ENCODE measurements around the gene CRYBA1.
"Not testable (repeated sequence)": the region's sequence is repeated elsewhere in the genome, so short reads cannot be mapped to it uniquely, and the experiment has no call there.

Gene CRYBA1

DNA sequence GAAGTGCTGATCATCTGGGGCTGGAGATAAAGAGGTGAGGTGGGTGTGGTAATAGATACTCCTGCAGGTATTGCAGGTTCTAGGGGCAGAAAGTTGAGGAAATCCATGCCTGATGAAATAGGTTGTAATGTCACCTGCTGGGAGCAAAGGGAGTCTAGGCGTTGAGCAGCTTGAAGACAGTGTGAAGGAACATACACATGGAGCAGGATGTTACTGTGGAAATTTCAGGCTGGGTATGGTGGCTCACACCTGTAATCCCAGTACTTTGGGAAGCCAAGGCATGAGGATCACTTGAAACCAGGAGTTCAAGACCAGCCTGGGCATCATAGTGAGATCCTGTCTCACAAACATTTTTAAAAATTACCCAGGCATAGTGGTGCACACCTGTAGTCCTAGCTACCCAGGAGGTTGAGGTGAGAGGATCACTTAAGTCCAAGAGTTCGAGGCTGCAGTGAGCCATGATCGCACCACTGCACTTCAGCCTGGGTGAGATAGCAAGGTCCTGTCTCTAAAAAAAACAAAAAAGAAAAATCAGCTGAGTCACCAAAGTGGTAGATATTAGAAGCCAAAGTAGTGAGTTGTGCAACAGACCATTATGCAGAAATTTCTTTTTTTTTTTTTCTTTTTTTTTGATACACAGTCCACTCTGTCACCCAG lies 9.1 kb upstream of the CRYBA1 start:
- no peak for DNase-seq (ENCODE audit: low read depth in 2 of 2)

DNA sequence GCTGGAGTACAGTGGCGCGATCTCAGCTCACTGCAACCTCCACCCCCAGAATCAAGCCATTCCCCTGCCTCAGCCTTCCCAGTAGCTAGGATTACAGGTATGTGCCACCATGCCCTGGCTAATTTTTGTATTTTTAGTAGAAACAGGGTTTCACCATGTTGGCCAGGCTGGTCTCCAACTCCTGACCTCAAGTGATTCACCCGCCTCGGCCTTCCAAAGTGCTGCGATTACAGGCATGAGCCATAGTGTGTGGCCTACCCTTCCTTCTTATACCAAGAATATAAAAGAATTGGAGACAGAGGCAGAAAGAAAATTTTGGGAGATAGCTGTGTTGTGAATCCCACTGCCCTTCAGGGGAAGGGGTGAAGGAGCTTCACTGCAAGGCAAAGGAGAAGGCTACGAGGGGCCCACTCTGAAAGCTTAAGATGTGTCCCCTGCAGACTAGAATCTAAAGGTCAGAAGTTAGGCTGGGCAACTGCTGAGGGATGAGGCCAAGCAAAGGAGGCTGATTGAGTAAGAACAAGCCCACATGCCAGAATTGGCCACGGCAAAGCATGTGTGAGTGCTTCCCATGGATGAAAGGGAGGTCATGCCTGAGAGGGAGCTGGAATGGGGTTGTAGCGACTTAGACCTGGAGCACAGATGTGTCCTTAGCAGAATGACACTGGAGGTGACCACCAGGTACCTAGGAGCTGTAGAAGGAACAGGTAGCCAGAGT lies 8.4 kb upstream of the CRYBA1 start:
- DNase-seq (ENCODE audit: low read depth in 2 of 2): no peak

DNA sequence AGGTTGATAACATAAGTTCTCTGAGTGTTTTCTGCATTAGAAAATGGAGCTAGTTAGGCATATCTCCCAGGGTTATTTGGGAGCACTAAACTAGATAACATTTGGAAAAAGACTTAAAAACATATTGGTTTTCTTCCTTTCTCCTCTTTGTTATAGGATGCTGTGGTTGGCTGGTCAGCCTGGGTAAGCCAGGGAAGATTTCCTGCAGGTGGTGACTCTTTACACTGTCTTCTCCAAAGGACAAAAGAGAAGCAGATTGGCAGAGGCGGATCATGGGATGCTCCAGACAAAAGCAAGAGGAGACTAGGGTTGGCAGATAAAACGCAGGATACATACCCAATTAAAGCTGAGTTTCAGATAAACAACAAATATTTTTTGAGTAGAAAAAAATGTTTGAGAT lies 6.2 kb upstream of the CRYBA1 start:
- no peak for DNase-seq (ENCODE audit: low read depth in 2 of 2)

DNA sequence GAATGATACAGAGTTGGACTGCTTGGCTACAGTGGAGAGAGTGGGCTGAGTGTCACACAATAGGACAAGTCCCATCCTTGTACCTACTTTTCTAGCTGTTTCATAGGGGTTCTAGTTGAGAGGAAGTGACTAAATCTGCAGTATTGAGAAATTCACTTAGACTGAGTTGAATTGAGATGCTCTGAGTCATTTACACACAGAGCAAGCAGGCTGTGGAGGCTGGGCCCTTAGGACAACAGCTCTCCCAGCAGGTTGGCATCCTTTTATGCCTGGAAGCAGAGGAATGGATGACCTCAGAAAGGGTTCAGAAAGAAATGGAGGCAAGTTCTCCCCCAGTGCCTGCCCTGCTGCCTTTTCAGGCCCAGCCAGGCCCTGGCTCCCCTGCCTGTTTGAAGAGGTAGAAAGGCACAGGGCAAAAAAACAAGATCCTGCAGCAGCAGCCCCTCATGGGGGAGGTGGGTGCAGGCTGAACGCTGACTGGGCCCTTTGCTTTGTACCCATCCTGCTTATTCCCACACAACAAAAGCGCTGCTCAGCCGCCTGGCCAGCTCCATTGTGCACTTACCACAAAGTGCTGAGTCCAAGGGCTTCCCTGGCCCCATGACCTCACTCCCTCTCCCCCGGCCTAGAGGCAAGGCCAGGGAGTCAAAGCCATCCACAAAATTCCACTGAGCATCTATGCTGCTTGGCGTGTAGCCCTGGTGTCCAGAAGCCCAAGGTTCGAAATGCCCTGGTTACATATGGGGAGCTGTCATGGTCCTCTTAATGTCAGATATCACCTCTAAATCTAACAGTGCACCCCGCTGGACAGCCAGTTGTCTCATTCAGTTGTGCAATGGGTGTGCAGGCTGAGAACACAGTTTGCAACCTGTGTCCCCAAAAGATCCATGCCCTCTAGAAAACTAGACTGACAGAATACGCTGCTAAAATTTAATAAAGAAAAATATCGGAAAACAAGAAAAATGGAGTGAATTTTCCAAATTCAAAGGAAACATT lies 5.4 kb upstream of the CRYBA1 start:
- no peak for DNase-seq (ENCODE audit: low read depth in 2 of 2)

DNA sequence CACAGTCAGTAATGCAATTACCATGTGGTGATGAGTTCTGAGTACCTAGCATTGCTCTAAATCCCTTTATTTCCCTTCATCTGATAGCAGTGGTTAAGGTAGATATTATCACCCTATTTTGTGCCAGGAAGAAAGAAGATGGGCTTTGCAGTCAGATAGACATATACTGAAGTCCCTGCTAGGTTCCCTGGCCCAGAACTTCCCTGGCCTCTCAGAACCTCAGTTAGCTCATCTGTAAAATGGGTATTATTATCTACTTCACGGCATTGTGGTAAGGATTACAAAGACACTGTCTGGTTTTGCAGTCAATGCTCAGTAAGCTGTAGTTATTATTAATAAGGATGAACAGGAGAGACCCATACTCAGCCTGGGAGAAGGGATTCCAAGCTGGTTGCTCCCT lies 4.6 kb upstream of the CRYBA1 start:
- no peak for DNase-seq (ENCODE audit: low read depth in 2 of 2)

DNA sequence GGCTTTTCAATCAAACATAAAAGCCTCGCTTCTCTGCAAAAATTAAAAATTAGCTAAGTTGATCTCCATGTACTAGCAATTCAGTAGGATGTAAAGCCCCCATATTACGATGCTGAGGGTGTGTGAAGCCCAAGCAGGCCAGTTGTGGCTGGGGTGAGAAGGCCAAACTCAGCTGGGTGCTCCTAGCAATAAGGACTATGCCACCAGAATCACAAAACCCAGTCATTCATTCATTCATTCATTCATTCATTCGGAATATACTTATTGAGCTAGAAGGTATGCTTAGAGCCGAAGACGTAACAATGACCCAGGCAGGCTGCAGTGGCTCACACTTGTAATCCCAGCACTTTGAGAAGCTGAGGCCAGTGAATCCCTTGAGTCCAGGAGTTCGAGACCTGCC lies 3.9 kb upstream of the CRYBA1 start:
- no peak for DNase-seq (ENCODE audit: low read depth in 2 of 2)

DNA sequence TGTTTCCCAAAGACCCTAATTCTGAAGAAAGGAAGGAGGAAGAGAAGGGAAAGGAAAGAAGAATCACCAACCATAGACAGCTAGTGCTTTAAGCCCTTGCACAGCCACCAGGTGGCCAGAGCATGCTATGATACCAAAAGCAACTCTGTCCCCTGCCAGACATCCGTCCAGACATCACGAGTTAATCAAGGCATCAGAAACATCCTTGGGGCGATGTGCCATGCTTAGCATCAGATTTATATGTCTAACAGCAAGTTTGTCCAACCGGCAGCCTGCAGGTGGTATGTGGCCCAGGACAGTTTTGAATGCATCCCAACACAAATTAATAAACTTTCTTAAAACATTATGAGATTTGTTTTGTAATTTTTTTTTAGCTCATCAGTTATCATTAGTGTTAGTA lies 2.9 kb upstream of the CRYBA1 start:
- DNase-seq (ENCODE audit: low read depth in 2 of 2): no peak

DNA sequence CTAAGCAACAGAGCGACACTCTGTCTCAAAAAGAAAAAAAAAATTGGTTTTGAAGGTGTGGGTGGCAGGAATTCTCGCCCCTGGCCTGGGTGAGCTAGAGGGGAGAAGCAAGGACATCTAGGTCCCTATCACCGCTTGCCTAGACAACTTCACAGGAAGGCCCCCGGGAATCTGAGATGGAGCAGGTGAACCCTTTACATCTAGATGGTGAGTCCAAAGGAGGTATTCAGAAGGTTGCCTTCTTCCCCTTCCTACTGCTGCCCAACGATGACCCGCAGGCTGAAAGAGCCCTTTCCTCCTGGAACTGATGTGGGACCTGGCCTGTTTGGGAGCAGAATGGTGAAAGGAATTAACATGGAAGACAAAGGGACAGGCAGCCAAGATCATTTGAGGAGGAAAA lies 1.3 kb upstream of the CRYBA1 start:
- DNase-seq (ENCODE audit: low read depth in 2 of 2): no peak

DNA sequence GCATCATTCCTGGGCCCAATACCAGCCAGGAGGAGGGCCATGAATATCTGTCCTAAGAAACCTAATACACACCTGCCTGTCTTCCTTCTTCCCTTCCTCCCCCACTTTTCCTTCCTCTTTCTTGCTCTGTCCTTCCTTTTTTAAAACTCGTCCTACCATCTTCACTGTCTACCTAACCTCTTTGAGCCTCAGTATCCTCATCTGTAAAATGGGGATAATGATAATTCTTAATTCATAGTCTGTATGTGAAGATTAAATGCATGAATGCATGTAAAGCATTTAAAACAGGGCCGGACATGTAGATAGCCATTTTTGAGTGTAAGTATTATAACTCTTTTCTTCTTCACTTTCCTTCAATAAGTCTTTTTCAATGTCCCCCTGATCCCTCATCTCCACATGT lies 560 bp downstream of the CRYBA1 start:
- no peak for DNase-seq (ENCODE audit: low read depth in 2 of 2)

DNA sequence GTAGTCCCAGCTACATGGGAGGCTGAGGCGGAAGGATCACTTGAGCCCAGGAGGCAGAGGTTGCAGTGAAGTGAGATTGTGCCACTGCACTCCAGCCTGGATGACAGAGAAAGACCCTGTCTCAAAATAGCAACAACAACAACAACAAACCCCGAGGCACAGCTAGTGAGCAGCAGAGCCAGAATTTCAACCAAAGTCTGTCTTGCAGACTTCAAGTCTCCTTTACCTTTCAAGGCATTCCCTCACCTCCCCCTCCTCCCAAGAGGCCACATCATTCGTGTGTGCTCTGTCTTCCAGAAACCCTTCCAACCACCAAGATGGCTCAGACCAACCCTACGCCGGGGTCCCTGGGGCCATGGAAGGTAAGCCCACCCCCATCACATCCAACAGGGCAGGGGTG lies 2.2 kb downstream of the CRYBA1 start:
- DNase-seq (ENCODE audit: low read depth in 2 of 2): no peak

DNA sequence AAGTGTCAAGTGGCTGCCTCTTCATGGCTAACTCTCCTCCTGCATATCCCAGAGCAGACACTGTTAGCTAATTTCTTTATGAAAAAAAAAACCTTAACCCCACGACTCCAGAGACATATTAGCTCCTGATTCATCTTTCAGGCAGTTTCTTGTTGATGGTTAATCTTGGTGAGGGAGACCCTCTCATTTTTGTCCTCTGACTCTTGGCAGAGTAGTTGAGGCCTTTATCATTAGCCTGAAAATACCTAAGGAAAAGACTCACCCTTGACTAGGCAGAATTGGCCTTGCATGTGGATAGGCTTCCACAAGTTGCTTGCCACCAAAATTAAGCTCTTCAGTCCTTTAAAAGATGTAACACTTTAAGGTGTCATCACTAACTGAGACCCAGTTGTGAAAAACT lies 4.0 kb downstream of the CRYBA1 start:
- no peak for DNase-seq (ENCODE audit: low read depth in 2 of 2)

DNA sequence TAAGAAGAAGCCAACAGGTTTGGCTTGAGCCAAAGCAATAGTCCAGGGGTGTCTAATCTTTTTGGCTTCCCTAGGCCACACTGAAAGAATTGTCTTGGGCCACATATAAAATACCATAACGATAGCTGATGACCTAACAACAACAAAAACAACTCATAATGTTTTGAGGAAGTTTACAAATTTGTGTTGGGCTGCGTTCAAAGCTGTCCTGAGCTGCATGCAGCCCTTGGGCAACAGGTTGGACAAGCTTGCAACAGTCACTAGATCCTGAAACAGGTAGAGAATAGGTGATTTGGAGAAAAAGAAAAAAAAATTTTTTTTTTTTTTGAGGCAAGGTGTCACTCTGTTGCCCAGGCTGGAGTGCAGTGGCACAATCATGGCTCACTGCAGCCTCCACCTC lies 4.5 kb downstream of the CRYBA1 start:
- no peak for DNase-seq (ENCODE audit: low read depth in 2 of 2)

DNA sequence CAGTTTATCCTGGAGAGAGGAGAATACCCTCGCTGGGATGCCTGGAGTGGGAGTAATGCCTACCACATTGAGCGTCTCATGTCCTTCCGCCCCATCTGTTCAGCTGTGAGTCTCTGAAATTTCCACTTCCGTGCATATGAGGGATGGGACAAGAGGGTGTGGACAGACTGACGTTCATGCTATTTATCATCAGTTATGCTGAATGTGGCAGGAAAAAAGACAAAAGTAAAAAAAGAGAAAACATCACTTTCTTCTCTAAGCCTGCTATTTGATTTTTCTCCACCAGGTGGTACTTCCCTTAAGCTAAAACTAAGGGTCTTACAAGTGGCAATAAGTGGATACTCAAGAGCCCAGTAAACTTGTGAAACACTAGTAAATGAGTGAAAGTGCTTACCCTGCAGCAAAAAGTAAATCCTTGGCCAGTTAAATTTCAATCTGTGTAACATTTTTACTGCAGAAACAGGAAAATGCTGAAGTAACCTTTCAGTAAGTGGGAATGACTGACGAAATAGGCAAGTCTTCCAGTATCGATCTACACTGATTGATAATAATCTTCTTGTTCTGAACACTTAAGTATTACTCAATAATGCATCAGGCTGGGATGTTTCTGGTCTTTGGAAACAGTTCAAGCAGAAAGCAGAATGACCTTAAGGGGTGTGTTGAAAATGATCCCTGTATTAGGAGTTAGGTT lies 5.6 kb downstream of the CRYBA1 start:
- no peak for DNase-seq (ENCODE audit: low read depth in 2 of 2)

DNA sequence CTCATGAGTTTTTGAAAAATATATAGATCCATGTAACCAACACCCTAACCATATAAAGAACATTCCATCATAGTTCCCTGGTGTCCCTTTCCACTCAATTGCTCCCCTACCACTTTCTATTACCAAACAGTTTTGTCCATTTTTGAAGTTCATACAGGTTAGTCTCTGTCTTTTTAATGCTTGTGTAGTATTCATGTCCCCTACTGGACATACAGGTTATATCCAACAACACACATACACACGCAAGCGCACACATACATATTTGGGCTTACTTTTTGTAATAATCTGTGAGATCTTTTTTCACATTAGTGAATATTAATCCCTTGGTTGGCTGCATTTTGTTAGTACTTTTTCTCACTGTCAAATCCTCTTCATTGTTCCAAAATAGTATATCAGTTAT lies 6.4 kb downstream of the CRYBA1 start:
- no peak for DNase-seq (ENCODE audit: low read depth in 2 of 2)

DNA sequence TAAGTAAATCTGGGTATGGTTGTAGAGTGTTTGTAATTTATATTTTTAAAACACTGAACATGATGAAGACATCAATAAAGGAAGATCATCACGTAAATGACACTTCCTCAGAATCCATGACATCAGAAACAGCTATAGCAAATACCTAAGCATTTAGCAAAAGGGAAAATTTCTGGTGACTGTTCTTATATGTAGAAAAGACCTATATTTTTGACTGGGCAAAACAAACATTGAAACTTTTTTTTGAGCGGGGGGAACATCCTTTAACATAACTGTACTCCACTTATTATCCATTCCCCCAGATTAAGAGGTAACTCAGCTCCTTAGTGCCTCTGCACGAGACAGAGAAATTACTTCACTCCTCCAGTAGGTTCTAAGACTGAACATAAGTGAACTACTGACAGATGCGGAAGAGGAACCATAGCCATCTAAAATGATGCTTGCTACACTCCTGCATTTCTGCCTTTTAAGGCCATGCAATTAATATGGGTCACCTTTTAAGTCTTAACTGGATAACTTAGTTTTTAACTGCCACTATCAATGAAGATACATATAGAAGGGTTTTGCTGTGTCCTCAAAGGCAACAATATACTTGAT lies 9.4 kb downstream of the CRYBA1 start:
- no peak for DNase-seq (ENCODE audit: low read depth in 2 of 2)

DNA sequence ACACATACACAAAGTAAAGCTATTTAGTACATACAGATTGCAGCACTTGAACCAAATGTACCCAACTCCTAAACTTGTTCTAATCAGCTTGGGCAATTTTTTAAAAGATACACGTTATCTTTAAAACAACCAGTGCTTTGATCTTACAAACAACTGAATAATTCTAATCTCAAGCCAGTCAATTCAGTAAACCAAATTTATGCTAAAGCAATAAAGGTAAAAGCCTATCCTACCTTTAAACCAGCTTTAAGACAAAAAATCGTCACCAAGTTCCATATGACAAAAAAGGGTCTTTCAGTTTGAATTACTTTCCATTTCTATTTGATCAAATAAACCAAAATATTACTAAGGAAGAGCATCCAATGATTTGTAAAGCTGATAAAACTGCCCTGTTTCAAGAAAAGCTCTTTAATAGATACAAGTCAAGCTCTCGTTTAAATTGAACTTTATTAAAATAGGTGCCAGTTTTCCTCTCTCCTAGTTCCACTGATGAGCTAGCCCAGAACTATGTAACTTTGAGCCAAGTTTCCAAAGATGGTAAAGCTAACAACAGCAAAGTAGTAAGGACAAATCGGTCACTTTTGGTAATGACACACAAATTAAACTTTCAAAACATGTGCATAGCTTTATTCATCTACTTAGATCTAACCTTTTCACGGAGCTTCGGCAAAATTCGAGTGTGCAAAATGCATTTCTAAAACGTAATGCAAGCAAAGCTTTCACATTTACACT lies 10.2 kb downstream of the CRYBA1 start:
- no peak for DNase-seq (ENCODE audit: low read depth in 2 of 2)

DNA sequence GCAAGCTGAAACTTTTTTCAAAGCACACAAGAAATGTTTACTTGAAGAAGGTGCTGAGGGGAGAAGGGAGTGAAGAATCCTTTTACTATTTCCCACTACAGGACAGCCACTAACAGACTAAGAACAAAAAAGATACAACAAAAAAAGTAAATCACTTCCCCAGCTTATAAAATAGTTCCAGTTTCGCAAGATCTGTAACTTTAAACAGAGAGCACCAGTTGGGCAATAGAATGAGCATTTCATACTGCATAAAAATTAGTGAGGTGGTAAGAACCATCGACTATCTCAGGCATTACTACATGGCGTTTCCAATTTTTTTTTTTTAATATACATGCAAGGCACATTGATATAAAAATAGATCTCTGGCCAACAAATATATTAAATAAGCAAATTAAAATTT lies 11.1 kb downstream of the CRYBA1 start:
- DNase-seq (ENCODE audit: low read depth in 2 of 2): no peak

DNA sequence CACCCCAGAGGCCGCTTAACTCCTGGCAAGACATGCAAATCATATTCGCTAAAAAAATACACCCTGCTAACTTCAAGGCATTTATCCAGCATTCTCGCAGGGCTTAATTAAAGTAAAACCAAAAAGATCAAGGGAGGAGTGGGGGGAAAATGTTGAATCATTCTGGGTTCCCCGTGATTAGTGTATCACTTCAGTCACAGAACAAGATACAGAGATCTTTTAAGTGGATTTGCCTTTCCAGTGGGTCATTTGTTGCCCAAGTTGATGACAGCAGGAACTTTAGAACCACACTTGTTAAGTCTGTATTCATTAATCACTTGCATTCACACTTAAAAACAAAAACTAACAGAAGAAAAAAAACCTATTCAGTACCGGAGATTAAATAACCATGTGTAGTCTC lies 17.3 kb downstream of the CRYBA1 start:
- DNase-seq (ENCODE audit: low read depth in 2 of 2): no peak

DNA sequence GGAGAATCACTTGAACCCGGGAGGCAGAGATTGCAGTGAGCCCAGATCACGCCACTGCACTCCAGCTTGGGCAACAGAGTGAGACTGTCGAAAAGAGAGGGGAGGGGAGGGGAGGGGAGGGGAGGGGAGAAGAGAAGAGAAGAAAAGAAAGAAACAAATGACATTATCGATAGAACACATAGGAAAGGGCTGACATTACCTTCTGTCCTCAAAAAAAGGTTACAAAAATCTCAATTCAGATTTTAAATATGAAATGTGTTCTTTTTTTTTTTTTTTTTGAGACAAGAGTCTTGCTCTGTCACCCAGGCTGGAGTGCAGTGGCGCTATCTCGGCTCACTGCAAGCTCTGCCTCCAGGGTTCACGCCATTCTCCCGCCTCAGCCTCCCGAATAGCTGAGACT lies 25.3 kb downstream of the CRYBA1 start:
- not testable (repeated sequence) for DNase-seq (ENCODE audit: low read depth in 2 of 2)

DNA sequence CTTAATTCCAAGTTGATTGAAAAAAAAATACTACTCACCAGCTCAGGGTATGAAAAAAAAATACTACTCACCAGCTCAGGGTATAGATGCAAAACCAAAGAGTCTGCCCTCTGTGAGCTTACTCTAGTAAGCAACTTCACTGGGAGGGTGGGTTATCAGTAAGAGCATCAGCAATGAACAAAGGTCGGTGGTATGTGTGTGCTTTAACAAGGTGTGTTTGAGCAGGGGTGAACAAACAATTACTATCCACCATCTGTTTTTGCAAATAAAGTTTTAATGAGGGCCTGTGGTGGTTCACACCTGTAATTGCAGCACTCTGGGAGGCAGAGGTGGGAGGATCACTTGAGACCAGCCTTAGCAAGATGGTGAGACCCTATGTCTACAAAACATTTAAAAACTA lies 27.3 kb downstream of the CRYBA1 start:
- no peak for DNase-seq (ENCODE audit: low read depth in 2 of 2)

DNA sequence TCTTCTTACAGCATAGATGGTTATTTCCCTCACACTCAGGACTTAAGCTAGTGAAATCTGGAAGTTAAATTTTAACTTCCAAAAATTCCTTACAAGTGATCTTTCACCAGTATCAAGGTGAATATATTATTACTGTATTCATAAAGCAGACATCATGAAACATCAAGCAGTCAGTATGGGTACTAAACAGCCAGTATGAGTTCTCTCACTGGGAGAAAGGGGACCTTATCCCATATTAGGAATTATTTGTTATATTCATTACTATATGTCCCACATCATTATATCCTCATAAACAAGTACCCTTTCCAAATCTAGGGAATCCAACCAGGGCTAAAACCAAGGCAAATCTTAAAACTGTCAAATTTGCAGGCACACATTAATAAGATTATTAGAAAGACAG lies 32.0 kb downstream of the CRYBA1 start:
- no peak for DNase-seq (ENCODE audit: low read depth in 2 of 2)
